Bronchial epithelial cell (primary cell): ENCODE data around the gene HMGXB3. TPM values are rescaled to one million over a fixed set of nuclear protein-coding genes. Genes with fewer than 3 reads are reported as not detected.
A peak's percentile ranks its signal among the peaks of the same experiment; 100 is the strongest.

Experiments used
- DNase-seq: peaks from one replicate; pipeline ENCODE4 v3.0.0-alpha.2; 2010; ENCODE audit warnings: low read depth
- FAIRE-seq: peaks from 2 replicates; lab custom pipeline; 2011; peaks lifted over from hg19 to GRCh38; lab: Jason Lieb, UNC
- H3K27me3 ChIP-seq: 2 replicates; pipeline ENCODE4 v1.5.1; 2011; ENCODE audit warnings: low read length; ENCODE audit not compliant: control insufficient read depth, insufficient read depth
- H3K36me3 ChIP-seq: 2 replicates; pipeline ENCODE4 v1.5.1; 2011; ENCODE audit warnings: low read length; ENCODE audit not compliant: control insufficient read depth, insufficient read depth
- H3K4me3 ChIP-seq: 2 replicates; pipeline ENCODE4 v1.5.1; 2011; ENCODE audit warnings: mild to moderate bottlenecking, low read depth, low read length, control low read depth
- CTCF ChIP-seq: IDR thresholded peaks from 2 replicates; pipeline ENCODE4 v1.5.1; 2011; ENCODE audit warnings: mild to moderate bottlenecking, moderate library complexity, low read length, control low read depth, inconsistent platforms; ENCODE audit not compliant: insufficient read depth, severe bottlenecking
- total RNA-seq: library from RNA; depleted of rRNA; stranded (reverse); fragments of >200 nt; gene quantifications from 2 replicates; pipeline ENCODE4 v1.2.1, GENCODE V29; 2014

Gene HMGXB3
- total RNA-seq, 1 donor from 2014 or later: 22.9 TPM

DNA sequence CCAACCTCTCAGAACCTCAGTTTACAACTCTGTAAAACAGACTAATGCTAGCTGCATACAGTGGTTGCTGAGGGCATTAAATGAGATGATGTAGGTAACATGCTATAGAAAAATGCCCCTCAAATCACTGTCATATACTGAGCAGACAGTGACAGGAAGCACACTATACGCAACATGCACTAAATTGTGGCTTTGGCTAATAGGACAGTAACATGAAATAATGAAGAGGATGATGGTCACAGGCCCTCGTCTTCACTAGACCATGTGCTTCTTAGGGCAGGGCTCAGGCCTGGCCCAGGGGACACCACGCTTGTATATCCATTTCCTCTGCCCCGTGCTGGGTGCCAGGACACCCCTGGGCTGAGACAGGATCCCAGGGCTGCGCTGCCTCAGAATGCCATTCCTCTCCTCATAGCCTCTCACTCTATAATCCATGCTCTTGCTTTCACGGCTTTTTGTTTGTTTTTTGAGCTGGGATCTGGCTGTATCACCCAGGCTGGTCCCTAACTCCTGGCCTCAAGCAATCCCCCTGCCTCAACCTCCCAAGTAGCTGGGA lies 66.9 kb downstream of the HMGXB3 start:
- H3K4me3 ChIP-seq: no peak overlapping the region
- H3K36me3 ChIP-seq: no peaks in the 10 kb centered on the region
- FAIRE-seq (no peak), DNase-seq (no peak)
- H3K27me3 ChIP-seq: no peaks in the 10 kb centered on the region
- TF ChIP-seq CTCF: no peak

DNA sequence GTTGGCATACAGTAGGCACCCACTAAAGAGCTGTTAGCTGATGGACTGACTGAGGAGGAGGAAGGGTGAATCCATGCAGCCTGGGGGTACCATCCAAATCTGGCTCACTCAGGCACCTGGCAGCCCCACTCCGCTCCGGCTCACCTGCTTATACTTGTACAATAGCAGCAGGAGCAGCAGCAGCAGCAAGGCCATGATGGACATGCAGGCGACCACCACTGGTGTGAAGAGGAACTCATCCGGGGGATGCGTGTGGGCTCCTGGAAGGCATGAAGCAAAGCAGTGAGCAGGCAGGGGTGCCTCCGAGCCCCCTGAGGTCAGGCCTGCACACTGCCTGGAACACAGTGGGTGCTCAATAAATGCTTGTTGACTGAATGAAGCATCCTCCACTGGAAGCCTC lies 67.5 kb downstream of the HMGXB3 start:
- DNase-seq (no peak), FAIRE-seq (peak; percentile 52)
- Histone ChIP-seq H3K36me3 (no peaks in the 10 kb centered on the region), H3K4me3 (no peak overlapping the region), H3K27me3 (no peaks in the 10 kb centered on the region)
- no peak for TF ChIP-seq CTCF

DNA sequence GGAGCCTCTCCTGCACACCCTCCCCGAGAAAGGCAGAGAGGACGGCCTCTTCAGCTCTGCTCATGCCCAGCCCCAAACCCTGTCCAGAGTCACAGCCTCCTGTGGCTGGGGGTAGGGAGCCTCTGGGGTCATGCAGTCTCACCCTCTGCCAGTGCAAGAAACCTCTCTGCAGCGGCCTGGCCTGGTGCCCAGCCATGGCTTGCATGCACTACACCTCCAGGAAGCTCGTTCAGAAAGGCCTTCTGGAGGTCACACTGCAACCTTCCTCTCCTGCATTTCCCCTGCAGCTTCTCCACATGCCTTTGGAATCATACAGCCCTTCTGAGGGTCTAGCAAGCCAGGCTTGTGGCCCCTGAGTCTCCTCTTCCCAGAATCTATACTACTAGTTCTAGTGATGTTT lies 67.9 kb downstream of the HMGXB3 start:
- FAIRE-seq (no peak), DNase-seq (no peak)
- Histone ChIP-seq H3K4me3 (no peak overlapping the region), H3K27me3 (no peaks in the 10 kb centered on the region), H3K36me3 (no peaks in the 10 kb centered on the region)
- no peak for TF ChIP-seq CTCF

- DNase-seq (no peak), FAIRE-seq (no peak)
- H3K36me3 ChIP-seq: no peaks in the 10 kb centered on the region
- TF ChIP-seq CTCF: no peak
- no peaks in the 10 kb centered on the region for H3K27me3 ChIP-seq
- H3K4me3 ChIP-seq: no peak overlapping the region
Measured at GRCh38 chr5:150068961-150069645, 68.6 kb downstream of the HMGXB3 start.

GRCh38 chr5:150069672-150070627 lies 69.4 kb downstream of the HMGXB3 start:
- no peak for DNase-seq
- Histone ChIP-seq H3K4me3 (no peak overlapping the region), H3K27me3 (no peaks in the 10 kb centered on the region), H3K36me3 (no peaks in the 10 kb centered on the region)
- peak; percentile 13 for FAIRE-seq
- no peak for TF ChIP-seq CTCF
